GM21717 (cell line): ENCODE measurements around the gene ARHGEF12.

Experiments used
- ATAC-seq: cut with Tn5 transposase; IDR thresholded peaks from one replicate; pipeline ENCODE4 v1.9.1; 2021; ENCODE audit warnings: mild to moderate bottlenecking, moderate library complexity; ENCODE audit not compliant: unreplicated experiment

ARHGEF12 gene

DNA sequence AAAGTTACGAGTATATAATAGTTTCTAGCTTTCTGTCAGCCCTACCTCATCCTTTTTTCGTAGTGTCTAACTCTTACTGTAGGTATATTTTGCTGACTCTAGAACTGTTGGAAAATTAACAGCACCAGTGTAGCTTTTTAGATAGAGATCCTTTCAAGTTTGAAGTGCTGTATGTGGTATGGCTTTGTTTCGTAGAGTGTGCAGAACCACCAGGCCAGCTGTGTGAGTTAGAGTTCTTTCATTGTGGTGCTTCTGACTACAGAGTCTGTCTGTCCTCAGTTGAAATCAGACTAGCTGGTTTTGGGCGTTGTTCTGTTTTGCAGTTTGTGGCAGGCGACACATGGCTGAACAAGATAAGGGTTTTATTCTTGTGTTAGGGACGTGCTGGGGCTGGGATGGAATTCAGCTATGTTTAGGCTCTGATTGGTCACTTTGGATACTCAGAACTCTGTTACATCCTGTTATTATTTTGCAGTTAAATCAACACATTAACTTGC is 3.2 kb downstream of the ARHGEF12 start:
- no peak for ATAC-seq

DNA sequence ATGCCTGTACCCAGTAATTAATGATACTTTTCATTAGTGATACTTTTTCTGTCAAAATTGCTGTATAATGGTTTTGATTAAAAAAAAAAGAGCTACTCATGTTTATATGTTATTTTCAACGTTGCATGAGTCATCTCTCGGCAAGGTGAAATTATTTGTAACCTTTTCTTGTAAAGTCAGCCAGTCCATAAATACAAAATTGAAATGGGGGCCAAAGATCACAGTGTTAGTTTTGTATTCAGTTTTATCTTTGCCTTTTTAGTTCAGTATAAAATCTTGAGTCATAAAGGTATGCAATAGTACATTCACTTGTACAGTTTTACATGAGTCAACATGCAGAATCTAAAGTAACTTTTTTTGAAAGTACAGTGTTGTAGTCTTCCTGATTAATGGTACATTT is 4.3 kb downstream of the ARHGEF12 start:
- ATAC-seq, result no peak

DNA sequence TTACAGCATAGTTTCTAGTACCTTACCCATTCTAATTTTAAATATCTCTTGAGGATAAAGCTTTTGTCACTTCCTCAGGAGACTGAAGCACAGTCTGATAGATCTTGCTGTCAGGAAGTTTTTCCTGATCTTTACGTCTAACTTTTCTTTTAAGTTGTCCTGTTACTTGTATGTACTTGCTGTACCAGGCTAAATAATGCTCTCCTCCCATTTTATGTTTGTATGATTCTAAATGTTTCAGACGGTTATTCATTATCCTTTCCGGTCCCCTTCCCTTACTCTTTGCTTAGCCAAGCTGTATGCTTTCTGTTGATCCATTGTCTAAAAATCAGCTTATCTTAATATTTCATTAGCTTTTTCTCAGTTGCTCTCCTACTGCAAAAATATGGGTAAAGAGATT is 6.0 kb downstream of the ARHGEF12 start:
- no peak for ATAC-seq

DNA sequence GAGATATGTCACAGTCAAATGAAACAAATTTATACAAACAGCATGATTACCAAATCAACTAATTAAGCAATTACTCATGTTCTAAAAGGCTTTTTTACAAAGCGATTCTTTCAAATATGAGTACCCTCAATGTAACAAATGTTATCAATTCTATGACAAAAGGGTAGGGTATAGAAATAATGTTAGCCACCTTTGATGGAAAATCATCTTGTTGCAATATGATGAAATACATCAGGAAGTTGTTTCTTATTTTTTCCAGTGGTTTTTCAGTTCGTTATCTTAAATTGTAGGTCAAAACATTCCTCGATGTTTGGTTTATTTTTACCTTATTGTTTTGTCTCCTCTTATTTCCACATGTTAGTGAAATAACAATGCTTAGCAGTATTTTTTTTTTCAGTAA is 6.5 kb downstream of the ARHGEF12 start:
- no peak for ATAC-seq

DNA sequence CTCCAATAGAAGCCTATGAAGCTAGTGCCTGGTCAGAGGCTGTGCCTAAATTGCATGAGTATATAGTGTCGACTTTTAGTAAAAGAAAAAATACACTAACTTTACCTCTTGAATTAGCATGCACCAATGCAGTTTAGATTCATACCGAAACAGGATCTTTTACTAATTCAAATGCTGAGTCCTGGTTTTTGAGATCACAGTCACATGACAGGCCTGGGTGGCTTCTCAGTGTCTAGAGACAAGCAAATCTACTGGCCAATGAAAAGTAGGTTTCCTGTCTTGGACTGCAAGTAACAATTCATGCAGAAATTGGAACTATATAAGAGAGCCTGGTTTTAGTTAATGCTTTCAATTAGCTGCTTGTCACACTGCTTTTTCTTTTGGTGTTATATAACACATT is 7.2 kb downstream of the ARHGEF12 start:
- ATAC-seq, result peak; percentile 52

DNA sequence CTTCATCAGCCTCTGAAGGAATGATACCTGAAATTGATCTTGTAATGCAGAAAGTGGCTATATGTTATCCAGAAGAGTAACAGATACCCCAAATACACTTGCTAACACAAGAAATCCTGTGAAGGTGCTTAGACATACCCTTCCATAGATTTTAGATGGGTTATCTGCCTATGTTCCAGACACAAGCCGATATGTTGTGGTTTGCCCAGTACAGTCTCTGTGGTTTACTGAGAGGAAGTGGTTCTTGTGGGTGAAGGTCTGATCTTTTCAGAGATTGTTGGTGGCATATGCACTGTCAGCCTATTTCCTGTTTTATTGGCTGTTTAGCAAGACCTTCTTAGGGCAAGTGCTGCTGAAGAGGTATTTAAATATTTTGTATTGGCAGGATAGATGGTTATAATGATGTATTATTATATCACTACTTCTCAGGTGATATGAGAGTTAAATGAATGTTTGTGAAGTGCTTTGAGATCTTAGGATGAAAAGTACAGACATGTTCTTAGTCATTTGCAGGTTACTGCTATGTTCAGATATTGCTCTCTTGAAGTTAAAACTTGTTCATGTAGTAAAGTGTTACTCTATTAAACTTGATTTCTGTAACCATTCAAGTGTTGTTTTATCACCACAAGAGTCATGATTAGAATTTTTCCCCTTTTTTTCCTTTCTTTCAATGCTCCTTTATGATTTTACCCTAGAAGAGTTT is 8.2 kb downstream of the ARHGEF12 start:
- peak; percentile 82 for ATAC-seq

DNA sequence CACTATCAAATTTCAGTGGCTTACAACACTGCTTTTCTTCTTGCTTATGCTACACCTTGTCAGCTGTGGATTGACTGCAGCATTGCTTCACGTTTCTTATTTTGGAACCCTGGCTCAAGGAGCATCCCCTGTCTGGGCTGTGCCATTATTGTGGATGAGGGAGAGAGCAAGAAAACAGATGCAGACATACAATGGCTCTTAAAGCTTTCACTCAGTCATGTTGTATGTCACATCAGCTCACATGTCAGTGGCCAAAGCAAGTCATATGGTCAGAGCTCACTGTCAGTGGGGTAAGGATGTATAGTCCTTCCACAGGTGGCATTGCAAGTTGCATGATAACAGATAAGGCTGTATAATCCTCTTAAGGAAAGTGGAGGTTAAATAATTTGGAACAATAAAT is 10.0 kb downstream of the ARHGEF12 start:
- ATAC-seq, result no peak

DNA sequence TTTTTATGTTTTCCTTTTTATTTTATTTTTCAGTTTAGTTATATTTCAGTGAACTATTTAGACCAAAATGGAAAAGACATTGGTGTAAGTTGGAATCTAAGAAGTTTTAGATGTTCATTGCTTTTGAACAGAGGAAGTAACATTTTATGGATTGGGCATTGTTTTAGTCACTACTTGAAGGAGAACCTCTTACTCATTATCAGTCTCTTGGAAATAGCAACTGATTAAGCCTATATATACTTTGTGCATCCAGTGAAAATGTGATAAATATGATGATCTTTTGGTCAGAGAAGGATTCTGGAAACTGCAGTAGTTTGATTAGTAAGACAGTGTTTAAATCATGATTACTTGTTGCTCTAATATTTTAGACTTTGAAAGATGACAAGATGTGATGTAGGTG is 14.4 kb downstream of the ARHGEF12 start:
- ATAC-seq, result no peak

DNA sequence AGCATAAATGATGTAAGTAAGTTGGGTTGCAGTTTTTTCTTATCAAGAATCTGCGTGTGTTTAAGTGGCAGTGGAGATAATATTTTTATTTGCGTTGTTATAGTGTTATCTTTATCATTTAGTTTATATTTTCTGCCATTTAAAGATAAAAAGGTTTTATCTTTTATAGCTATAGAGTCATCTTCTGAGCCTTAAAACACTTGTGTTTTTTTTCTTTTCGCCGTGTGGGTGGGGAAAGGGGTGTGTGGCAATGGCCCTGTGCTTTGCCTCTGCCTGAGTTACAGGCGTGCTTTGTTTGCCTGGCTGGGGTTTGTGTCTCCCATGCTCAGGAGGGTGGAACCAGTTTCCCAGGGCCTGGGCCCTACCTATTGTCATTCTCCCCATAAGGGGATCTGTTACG is 16.2 kb downstream of the ARHGEF12 start:
- ATAC-seq, result no peak

DNA sequence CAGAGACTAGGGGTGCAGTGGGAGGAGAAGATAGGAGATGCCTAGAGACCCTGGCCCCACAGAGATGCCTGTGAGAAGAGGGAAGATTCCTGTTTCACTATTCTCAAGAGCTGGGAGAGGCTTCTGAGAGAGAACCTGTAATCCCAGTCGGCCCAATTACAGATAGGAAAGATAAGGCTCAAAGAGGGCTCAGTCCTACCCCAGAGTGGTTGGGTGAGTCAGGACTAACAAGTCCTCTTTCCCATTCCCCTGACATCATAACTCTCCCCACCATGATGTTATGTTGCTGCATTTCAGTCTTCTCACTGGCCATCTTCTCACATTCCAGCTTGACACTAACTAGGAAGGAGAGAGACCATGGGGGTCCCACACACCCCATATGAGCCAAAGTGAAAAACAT is 17.9 kb downstream of the ARHGEF12 start:
- no peak for ATAC-seq

DNA sequence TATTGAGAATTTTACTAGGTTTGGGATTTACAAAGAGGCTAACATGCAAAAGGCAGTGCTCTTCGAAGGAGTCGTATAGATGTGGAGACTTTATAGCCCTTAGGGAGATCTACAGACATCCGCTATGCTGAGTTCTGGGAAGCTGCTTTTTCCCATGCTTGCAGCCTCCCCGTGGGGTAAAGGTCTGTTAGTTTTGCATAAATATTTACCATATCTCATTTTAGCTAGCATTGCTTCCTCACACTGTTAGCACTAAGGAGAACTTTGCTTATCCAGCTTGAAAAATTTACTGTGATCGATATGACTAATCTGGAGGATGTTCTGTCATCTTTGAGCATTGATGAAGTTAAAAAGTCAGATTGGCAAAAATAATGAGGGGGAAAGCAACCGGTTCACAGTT is 18.6 kb downstream of the ARHGEF12 start:
- ATAC-seq, result no peak

DNA sequence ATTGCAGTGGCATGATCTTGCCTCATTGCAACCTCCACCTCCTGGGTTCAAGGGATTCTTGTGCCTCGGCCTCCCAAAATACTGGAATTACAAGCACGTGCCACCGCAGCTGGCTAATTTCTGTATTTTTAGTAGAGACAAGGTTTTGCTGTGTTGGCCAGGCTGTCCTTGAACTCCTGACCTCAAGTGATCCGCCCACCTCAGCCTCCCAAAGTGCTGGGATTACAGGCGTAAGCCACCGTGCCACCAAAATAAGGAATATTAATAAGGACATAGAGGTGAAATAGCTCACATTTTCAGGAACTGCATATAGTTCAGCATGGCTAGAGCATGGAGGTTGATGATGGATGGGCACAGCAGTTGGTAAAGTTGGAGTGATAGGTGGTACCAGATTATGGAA is 21.4 kb downstream of the ARHGEF12 start:
- ATAC-seq, result no peak

DNA sequence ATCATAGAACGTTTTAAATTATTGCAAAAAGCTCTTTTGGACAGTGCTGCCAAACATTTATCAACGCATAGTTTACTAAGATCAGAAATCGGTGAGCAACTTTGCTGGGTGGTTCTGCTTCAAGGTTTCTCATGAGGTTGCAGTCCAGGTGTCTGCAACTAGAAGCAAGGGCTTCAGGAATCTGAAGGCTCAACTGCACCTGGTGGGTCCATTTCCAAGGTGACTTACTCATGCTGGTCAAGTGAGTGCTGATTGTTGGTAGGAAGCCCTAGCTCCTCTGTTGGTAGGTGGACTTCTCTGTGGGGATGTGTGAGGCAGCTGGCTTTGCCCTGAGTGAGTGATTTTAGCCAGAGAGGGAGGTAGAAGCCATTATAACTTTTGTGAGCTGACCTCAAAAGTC is 22.5 kb downstream of the ARHGEF12 start:
- no peak for ATAC-seq

DNA sequence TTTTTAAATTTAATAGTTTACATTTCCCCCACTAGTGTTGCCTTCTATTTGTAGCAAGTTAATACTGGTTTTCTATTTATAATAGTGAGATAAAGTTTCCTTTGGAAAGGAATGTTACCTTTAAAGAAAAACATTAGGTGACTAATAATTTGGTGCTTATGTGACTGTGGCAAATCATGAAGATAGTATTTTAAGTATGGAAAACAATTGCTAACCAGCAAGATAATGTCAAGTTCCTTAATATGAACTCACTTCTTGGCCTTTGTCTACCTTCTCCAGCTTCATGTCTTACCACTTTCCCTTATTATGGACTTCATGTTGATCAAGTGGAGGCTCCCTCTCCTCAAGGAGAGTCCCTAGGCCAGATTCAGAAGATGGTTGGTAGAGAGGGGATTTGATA is 27.2 kb downstream of the ARHGEF12 start:
- ATAC-seq, result no peak

DNA sequence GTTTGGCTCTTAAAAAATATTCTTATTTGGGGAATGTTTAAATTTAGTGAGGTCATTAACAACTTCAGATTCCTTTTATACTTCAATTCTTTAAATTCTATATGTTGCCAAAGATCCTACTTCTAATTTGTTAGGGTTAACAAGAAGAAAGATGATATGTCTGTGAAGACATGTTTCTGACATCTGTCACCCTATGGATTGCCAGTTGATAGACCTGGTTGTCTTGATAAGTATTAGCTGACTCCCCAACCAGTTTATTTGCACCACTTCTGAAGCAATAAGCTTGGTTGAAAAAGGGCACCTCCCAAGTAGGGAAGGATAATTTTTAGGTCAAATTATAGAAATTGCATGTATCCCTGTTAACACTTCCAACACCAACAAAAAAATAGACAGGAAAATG is 29.3 kb downstream of the ARHGEF12 start:
- no peak for ATAC-seq

DNA sequence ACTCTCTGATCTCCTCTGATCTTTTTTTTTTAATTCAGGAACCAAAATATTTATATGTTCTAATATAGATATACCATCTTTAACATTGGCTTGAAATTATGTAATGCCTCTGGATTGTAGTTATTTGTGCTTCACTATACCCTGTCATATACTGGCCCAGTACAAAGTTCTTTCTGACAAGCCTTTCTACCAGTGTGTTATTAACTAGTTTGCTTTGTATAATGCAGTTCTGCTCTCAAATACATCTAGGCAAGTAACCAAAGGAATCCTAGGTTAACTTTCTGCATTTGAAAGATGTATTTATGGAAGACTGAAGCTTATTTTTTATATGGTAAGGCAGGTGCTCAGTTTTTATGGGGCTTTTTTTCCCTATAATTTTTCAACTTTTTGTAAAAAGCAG is 36.1 kb downstream of the ARHGEF12 start:
- ATAC-seq, result no peak

DNA sequence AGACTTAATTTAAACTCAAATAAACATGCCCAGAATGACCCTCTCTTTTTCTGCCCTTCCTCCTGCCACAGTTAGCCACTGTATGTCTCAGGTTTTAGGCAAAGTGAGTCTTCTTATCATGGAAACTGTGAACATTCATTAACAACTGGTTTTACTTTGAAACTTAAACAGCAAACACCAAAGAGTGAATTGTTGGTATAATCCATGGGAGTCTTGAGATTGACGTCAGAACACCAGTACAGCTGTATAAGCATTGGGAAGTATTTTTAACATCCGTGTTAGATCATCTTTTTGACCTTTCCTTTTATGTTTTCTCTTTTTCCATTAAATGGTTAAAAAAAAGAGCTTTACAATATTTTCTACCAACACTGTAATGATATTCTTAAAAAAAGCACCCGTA is 38.9 kb downstream of the ARHGEF12 start:
- ATAC-seq, result no peak

DNA sequence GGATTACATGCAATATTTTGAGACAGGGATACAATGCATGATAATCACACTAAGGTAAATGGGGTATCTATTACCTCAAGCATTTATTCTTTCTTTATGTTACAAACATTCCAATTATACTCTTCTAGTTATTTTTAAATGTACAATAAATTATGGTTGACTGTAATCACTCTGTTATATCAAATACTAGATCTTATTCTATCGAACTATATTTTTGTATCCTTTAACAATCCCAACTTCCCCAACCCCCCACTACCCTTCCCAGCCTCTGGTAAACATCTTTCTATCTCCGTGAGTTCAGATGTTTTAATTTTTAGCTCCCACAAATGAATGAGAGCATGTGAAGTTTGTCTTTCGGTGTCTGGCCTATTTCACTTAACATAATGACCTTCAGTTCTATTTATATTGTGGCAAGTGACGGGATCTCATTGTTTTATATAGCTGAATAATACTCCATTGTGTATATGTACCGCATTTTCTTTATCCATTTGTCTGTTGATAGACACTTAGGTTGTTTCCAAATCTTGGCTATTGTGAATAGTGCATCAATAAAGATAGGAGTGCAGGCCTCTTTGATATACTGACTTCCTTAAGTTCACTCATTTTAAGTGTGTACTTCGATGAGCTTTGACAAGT is 40.5 kb downstream of the ARHGEF12 start:
- ATAC-seq, result no peak

DNA sequence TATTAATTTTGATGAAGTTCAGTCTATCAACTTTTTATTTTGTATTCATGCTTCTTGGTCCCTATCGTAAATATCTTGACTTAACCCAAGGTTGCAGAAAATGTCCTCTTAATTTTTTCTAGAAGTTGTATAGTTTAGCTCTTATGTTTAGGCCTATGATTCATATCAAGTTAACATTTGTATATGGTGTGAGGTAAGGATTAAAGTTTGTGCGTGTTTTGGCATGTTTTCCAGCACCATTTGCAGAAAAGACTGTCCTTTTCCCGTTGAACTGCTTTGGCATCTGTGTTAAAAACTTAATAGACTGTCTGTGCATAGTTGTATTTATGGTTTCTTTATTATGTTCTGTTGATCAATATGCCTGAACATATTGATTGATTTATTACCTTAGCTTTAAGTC is 42.3 kb downstream of the ARHGEF12 start:
- no peak for ATAC-seq

DNA sequence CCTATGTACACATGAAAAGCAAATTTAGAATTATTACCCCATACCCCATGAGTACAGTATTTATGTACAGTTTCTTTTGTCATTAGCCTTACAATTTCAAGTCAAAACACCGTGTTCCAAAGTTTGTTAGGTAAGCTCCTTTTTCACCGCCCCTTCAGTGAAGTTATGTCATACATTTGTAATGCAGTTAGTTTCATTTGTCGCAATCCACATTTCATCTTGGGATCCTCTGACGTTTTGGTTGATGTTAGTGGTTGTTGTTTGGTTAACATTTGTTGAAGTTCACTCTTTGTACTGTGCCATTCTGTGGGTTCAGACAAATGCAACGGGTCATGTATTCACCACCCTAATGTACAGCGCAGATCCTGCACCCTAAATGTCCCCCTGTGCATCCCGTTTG is 45.2 kb downstream of the ARHGEF12 start:
- no peak for ATAC-seq

DNA sequence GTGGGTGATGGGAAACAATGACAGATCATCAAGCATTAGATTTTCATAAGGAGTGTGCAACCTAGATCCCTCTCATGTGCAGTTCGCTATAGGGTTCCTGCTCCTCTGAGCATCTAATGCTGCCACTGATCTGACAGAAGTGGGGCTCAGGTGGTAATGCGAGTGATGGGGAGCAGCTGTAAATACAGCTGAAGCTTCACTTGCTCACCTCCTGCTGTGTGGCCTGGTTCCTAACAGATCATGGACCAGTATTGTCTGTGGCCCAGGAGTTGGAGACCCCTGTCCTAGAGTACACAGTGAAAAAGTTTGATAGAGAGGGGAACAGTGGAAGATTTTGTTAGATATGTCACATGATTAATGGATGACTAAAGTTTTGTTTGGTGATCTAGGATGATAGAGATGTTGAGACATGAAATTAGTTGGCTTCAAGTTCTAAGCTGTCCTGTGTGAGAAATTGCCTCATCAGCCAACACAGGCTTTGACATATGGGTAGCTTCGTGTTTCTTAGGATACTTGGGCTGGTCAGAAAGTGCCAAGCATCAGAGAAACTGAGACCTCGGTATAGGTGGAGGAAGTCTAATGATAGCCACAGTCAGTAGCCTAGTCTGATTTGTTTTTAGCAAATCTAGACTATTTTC is 47.4 kb downstream of the ARHGEF12 start:
- no peak for ATAC-seq

DNA sequence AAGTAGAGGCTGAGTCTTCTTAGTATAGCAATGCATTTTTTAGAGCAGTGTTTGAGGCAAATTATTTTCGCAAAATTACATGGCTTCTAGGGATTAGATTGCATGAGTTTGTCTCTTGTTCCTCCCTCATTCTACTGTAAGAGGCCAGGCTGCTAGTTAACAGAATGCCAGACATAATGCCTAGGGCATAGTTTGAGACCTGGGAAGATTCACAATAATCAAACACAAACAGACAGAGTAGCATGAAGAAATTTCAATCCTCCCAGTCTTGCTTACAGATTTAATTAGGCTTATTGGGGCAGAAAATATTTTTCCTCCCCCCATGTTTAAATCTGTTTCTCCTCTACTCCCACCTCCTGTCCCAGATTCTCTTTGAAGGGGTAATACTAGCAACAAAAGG is 48.3 kb downstream of the ARHGEF12 start:
- no peak for ATAC-seq
